DND-41 (cell line): Measurements from ENCODE around the gene ZFP57.

Experiments
- CTCF ChIP-seq: IDR thresholded peaks from 2 replicates; pipeline ENCODE4 v1.5.1; 2012; ENCODE audit warnings: borderline replicate concordance, low read length, moderate library complexity, mild to moderate bottlenecking; ENCODE audit not compliant: poor library complexity, severe bottlenecking; ENCODE audit errors: extremely low read depth
- EZH2 ChIP-seq: IDR thresholded peaks from 3 replicates; pipeline ENCODE4 v1.6.1; 2012; ENCODE audit warnings: borderline replicate concordance, low read depth, mild to moderate bottlenecking, moderate library complexity, low read length, inconsistent platforms; ENCODE audit not compliant: severe bottlenecking

- TF ChIP-seq CTCF (no peak), EZH2 (no peak)
Observed at GRCh38 chr6:29675561-29675960, 5.4 kb downstream of the ZFP57 start.
